GM10266 (cell line): ENCODE results near the gene SCGB2A2.
A peak's percentile ranks its signal among the peaks of the same experiment; 100 is the strongest.

ENCODE experiments used
- DNase-seq: peaks from one replicate; pipeline ENCODE4 v3.0.0; 2012; ENCODE audit errors: extremely low spot score
- CTCF ChIP-seq: IDR thresholded peaks from 2 replicates; pipeline ENCODE4 v1.5.1; 2012; ENCODE audit warnings: mild to moderate bottlenecking, low read depth; ENCODE audit not compliant: control insufficient read depth, insufficient read depth; ENCODE audit errors: missing control alignments

The SCGB2A2 gene

DNA sequence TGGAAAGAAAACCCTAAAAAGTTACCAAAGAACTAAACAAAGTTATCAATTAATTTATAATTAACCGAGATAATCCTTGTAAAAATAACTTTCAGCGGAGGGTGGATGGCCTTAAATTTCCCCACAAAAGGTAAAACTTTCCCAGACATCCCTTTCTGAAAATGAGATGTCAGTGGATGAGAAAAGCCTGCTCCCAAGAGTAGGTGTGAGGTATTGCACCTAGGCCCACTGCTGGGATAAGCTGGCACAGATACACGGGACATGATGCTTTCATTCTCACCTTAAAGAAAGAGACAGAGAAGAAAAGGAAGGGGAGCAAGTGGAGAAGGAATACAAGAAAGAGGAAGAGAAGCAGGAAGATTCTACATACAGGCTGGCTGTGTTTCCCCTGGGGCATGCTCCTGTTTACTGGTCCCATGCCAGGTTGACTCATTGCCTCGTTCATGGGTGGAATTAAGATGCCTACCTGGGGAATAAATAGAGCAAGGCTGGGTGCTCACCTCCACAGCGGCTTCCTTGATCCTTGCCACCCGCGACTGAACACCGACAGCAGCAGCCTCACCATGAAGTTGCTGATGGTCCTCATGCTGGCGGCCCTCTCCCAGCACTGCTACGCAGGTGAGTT is at the start of gene SCGB2A2:
SCGB2A2 (plus strand) TSS at position 505 of the 625 bp plus-strand sequence; CDS start at position 564, 59 bp downstream.
- TF ChIP-seq CTCF, result peak; percentile 17
- no peak for DNase-seq

GRCh38 chr11:62221498-62221897 is 48.5 kb upstream of the SCGB2A2 start:
- DNase-seq, result no peak
- TF ChIP-seq CTCF, result no peak

DNA sequence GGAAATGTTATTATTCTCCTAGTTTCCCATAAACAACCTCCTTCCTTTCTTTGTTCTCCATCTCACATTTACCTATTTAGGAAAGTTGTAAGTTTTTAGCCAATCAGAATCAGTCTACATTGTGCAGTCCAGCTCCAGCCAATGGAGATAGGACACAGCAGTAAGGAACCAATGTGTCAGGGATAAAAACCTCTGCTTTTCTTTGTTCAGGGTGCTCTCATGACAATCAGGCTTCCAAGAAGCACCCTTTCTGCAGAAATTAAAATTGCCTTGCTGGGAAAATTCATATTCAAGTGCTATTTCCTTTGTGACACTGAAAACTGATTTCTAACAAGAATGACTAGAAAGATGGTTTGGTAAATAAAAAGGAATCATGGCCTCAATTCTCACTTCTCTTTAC is 46.9 kb upstream of the SCGB2A2 start:
- no peak for TF ChIP-seq CTCF
- DNase-seq, result no peak

GRCh38 chr11:62233730-62234129 is 36.2 kb upstream of the SCGB2A2 start:
- DNase-seq, result no peak
- TF ChIP-seq CTCF, result no peak

DNA sequence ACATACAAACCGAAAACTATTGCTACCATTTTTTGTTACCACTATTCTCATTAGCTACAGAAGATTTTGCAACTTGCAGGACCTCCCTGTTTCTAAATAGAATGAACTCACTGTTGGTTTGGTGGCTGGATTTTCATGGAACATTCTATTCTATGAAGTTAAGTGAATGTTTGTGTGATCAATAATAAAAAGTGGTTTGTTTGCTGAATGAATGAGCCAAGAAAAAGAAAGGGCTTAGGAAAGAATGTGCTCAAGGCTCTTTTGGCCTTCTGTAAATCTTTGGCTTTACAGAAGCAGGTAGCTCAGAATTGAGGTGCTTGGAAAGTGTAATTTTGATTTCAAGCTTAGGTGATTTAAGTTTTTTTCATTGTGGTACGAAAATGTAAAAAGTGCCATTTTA is 33.8 kb upstream of the SCGB2A2 start:
- TF ChIP-seq CTCF, result no peak
- DNase-seq, result no peak

DNA sequence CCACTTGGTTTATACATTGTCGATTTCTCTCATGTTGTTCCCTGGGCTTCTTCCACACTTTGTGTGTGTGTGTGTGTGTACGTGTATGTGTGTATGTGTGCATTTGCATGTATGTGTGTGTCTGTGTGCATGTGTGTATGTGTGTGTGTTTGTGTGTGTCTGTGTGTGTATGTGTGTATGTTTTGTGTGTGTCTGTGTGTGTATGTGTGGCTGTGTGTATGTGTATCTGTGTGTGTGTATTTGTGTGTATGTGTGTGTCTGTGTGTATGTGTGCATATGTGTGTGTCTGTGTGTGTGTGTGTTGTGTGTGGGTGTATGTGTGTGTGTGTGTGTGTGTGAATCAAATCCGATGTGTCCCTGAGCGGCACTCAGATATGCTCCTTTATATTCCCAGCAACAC is 32.5 kb upstream of the SCGB2A2 start:
- no peak for DNase-seq
- no peak for TF ChIP-seq CTCF

DNA sequence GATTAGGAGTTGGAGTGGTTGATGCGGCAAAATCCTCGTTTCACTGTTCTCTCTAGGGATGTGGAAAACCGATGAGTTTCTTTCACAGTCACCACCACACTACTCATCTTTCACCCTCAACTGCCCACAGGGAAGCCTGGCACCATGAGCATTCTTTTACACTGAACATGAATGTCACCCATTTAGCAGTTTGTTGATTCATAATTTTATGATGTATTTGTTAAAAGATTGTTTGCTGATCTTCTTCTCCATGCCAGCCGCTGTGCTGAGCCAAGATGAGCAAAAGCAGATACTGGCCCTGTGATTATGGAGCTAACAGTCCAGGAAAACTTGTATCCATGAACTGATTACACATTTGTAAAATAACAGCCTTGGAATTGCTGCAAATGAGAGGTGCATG is 31.8 kb upstream of the SCGB2A2 start:
- TF ChIP-seq CTCF, result no peak
- no peak for DNase-seq
